Ectodermal cell (in vitro differentiated cells): ENCODE data around the gene FBXO42.
"Not testable (repeated sequence)": the region's sequence is repeated elsewhere in the genome, so short reads cannot be mapped to it uniquely, and the experiment has no call there.

ENCODE experiments used
- H3K27ac ChIP-seq: 2 replicates; pipeline ENCODE4 v1.7.0; 2013; ENCODE audit warnings: mild to moderate bottlenecking, low read depth, low read length; ENCODE audit not compliant: insufficient read depth, poor library complexity, severe bottlenecking
- H3K27me3 ChIP-seq: 2 replicates; pipeline ENCODE4 v1.7.0; 2013; ENCODE audit warnings: mild to moderate bottlenecking, low read length; ENCODE audit not compliant: insufficient read depth, control insufficient read depth, poor library complexity, severe bottlenecking
- H3K36me3 ChIP-seq: one replicate; pipeline ENCODE4 v1.7.0; 2013; ENCODE audit warnings: low read length; ENCODE audit not compliant: control insufficient read depth, insufficient read depth
- H3K4me1 ChIP-seq: one replicate; pipeline ENCODE4 v1.7.0; 2013; ENCODE audit warnings: low read length; ENCODE audit not compliant: control insufficient read depth, insufficient read depth
- H3K4me3 ChIP-seq: 2 replicates; pipeline ENCODE4 v1.7.0; 2013; ENCODE audit warnings: low read depth, low read length, control low read depth; ENCODE audit not compliant: insufficient read depth
- H3K9me3 ChIP-seq: 2 replicates; pipeline ENCODE4 v1.7.0; 2013; ENCODE audit warnings: mild to moderate bottlenecking, low read length, moderate library complexity; ENCODE audit not compliant: control insufficient read depth
- WGBS, 2 experiments: methylation state at CpG; one replicate each; pipeline ENCODE4 v1.1.7; 2013; ENCODE audit warnings: missing lambda C conversion rate in 2 of 2; 5-methylcytosine and 5-hydroxymethylcytosine counted together

FBXO42 gene

GRCh38 chr1:16372535-16373285 lies 20.4 kb upstream of the FBXO42 start:
- Histone ChIP-seq H3K27me3 (no peaks in the 10 kb centered on the region), H3K36me3 (no peaks in the 10 kb centered on the region), H3K4me3 (no peak overlapping the region), H3K4me1 (peaks cover 13% of the 10 kb centered on the region), H3K27ac (no peak overlapping the region), H3K9me3 (no peaks in the 10 kb centered on the region)
- 95 to 98% methylated on average over 3 of the region's 3 CpGs for WGBS, 2 experiments

GRCh38 chr1:16371725-16372124 lies 19.4 kb upstream of the FBXO42 start:
- no peak overlapping the region for H3K4me3 ChIP-seq
- H3K36me3 ChIP-seq = no peaks in the 10 kb centered on the region
- H3K27me3 ChIP-seq = no peaks in the 10 kb centered on the region
- peaks cover 13% of the 10 kb centered on the region for H3K4me1 ChIP-seq
- 94 to 95% methylated on average over 5 of the region's 5 CpGs for WGBS, 2 experiments
- no peaks in the 10 kb centered on the region for H3K9me3 ChIP-seq
- no peak overlapping the region for H3K27ac ChIP-seq

- Histone ChIP-seq H3K27ac (no peak overlapping the region), H3K9me3 (no peaks in the 10 kb centered on the region), H3K4me3 (no peak overlapping the region), H3K4me1 (peaks cover 13% of the 10 kb centered on the region), H3K27me3 (peaks cover 7% of the 10 kb centered on the region), H3K36me3 (no peaks in the 10 kb centered on the region)
- WGBS, 2 experiments = 94 to 95% methylated on average over 4 of the region's 4 CpGs
Observed at GRCh38 chr1:16369821-16370220, 17.5 kb upstream of the FBXO42 start.

- H3K9me3 ChIP-seq = no peaks in the 10 kb centered on the region
- H3K27me3 ChIP-seq = peaks cover 14% of the 10 kb centered on the region
- H3K27ac ChIP-seq = peak overlapping the region; percentile 88
- H3K4me3 ChIP-seq = peak overlapping the region; percentile 97
- WGBS, 2 experiments = 15 to 17% methylated on average over 24 of the region's 24 CpGs
- H3K4me1 ChIP-seq = peaks cover 7% of the 10 kb centered on the region
- H3K36me3 ChIP-seq = no peaks in the 10 kb centered on the region
Observed at GRCh38 chr1:16367968-16368890, 15.9 kb upstream of the FBXO42 start.

GRCh38 chr1:16367258-16367967 lies 15.1 kb upstream of the FBXO42 start:
- no peaks in the 10 kb centered on the region for H3K9me3 ChIP-seq
- no peaks in the 10 kb centered on the region for H3K36me3 ChIP-seq
- H3K27ac ChIP-seq = peak overlapping the region; percentile 88
- H3K4me3 ChIP-seq = peak overlapping the region; percentile 97
- H3K4me1 ChIP-seq = peaks cover 7% of the 10 kb centered on the region
- WGBS, 2 experiments = 0% methylated on average over 47 of the region's 47 CpGs
- H3K27me3 ChIP-seq = peaks cover 14% of the 10 kb centered on the region

- Histone ChIP-seq H3K36me3 (no peaks in the 10 kb centered on the region), H3K27ac (peak within 1 kb of the TSS; percentile 88), H3K4me3 (peak within 1 kb of the TSS; percentile 97), H3K27me3 (peaks cover 14% of the 10 kb centered on the region), H3K4me1 (peaks cover 7% of the 10 kb centered on the region), H3K9me3 (no peaks in the 10 kb centered on the region)
- 1 to 3% methylated on average over 23 to 24 of the region's 24 CpGs for WGBS, 2 experiments
Observed at GRCh38 chr1:16366722-16367257, 14.5 kb upstream of the FBXO42 start, which contains the start of gene SZRD1. SZRD1 (plus strand) TSS chr1:16367242; CDS start chr1:16367258, 16 bp downstream.

GRCh38 chr1:16365146-16365498 lies 12.8 kb upstream of the FBXO42 start:
- peaks cover 14% of the 10 kb centered on the region for H3K27me3 ChIP-seq
- not testable (repeated sequence) for H3K36me3 ChIP-seq, H3K4me1 ChIP-seq, H3K27ac ChIP-seq, H3K4me3 ChIP-seq, H3K9me3 ChIP-seq
- 94 to 95% methylated on average over 3 of the region's 3 CpGs for WGBS, 2 experiments

- Histone ChIP-seq H3K36me3 (no peaks in the 10 kb centered on the region), H3K4me3 (no peak overlapping the region), H3K27me3 (no peaks in the 10 kb centered on the region), H3K9me3 (no peaks in the 10 kb centered on the region), H3K4me1 (no peaks in the 10 kb centered on the region), H3K27ac (no peak overlapping the region)
- 83 to 89% methylated on average over 1 to 2 of the region's 3 CpGs for WGBS, 2 experiments
Observed at GRCh38 chr1:16356867-16357266, 4.6 kb upstream of the FBXO42 start.

GRCh38 chr1:16354619-16355018 lies 2.3 kb upstream of the FBXO42 start:
- H3K27me3 ChIP-seq = no peaks in the 10 kb centered on the region
- WGBS, 2 experiments = 89 to 94% methylated on average over 2 of the region's 2 CpGs
- H3K4me3 ChIP-seq = no peak overlapping the region
- H3K9me3 ChIP-seq = no peaks in the 10 kb centered on the region
- H3K27ac ChIP-seq = no peak overlapping the region
- H3K36me3 ChIP-seq = no peaks in the 10 kb centered on the region
- peaks cover 6% of the 10 kb centered on the region for H3K4me1 ChIP-seq
